ENCODE measurements around the gene SERTAD4.

Gene SERTAD4

DNA sequence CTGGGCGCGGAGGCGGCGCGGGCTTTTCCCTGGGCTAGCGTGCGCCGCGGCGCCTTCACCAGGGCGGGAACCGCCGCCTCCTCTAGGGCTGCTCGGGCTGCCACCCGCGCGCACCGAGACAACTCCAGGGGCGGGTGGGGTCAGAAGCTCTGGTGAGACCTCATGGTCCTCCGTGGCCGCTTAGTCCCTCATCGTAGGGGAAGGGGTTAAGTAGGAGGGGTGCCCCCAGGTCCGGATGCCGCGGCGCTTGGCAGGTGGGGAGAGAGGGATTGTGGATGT, 559 bp downstream of the SERTAD4 start:
- DNase-seq (ENCODE audit: low read depth): no peak

DNA sequence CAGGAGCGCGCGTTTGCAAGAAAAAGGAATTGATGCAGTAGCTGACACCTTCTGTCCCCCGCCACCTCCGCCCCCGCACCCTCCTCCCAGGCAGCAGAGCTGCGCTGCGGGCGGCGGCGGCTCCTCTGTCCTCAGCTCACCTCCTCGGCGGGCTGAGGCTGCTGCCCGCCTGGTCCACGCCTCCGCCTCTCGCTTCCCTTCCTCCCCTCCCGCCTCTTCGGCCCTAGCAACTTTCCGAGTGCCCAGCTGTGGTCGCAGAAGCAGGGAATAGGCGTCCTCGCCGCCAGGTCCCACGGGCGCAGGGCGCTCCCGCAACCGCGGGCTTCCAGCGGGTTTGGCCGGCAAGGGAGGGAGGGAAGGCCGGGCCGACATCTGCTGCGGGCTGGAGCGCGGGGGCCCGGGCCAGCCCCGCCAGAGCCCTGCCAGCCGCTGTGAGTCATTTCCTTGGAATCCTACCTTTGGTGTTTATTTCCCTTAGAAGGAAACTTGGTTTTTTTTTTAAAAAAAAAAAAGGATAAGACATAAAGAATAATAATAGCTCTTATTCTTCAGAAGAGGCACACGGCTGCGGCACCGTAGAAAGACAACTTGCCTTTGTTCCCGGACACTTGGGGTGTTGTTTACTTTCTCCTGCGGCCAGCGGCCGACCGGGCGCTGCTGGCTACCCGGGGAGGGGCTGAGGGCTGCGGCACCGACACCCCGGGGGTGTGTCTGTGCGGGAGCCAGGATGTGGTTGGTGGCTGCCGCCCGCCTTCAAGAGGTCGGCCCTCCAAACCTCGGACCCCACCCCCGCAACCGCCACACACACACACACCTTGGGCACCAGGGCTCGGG, 1.1 kb downstream of the SERTAD4 start:
- no peak for DNase-seq (ENCODE audit: low read depth)

DNA sequence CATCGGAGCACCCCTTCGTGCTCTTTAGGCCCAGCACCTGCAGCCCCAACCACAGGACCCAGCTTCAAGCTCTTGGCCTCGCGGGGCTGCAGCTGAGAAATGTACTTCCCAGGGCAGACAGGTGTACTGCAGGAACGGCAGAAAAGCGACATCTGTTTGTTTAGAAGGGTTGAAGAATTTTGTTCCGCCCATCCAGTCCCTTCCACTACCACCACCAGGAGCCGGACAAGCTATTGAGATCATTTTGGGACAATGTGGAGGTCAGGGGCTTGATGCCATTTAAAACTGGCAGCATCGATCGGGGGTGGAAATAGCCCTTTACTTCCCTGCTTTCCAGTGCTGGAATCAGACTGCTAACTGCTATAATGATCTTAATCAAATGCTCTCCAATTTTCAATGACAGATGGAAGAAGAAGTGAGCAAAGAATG, 1.7 kb downstream of the SERTAD4 start:
- no peak for DNase-seq (ENCODE audit: low read depth)

DNA sequence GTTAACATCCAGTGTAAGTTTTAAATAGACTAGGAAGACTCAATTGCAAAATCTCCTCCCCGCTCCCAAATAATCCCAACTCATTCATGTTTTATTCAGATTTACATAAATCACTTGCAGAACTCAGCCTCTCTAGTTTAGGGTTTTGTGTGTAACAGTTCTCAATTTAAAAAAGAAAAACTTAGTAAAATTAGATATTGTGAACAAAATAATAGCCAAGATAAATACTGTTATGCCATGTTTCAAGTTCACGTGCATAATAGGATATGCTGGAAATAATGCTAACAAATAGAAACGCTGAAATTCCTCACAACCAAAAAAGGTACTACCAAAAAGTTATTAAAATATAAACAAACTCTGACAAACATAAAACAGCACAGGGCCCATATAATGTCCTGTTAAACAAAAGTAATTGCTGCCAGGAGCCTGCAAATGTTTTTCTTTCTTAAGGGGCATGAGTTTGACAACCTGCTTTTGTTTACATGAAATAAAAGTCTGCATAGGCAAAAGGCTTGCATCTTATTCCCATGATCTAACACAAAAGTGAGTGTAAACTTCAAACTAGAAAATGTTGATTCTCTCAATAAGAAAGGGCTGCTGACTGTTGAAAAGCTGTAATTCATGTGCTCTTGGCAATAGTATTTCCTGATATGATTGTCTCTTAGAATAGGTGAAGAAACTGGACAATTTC, 2.9 kb downstream of the SERTAD4 start:
- no peak for DNase-seq (ENCODE audit: low read depth)

DNA sequence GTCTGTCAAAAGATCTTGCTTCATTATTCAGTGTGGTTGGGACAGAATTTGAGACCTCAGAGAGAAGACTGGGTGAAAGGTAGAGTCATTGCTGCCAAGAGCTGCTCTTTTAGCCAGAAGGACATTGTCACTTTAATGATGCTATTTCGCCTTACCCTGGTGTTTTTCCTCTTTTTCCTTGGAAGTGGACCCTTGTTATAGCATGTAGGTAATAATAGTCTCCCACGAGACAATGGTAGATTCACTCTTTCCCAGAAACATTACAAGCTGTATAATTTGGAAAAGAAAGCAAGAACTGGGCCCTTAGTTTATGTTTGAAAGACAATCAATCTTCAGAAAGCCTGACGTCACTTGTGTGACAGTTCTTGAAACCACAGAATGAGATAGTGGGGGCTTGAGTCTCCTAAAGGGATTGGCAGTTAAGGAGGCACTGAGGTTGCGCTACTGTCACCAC, 3.8 kb downstream of the SERTAD4 start:
- DNase-seq (ENCODE audit: low read depth): no peak

DNA sequence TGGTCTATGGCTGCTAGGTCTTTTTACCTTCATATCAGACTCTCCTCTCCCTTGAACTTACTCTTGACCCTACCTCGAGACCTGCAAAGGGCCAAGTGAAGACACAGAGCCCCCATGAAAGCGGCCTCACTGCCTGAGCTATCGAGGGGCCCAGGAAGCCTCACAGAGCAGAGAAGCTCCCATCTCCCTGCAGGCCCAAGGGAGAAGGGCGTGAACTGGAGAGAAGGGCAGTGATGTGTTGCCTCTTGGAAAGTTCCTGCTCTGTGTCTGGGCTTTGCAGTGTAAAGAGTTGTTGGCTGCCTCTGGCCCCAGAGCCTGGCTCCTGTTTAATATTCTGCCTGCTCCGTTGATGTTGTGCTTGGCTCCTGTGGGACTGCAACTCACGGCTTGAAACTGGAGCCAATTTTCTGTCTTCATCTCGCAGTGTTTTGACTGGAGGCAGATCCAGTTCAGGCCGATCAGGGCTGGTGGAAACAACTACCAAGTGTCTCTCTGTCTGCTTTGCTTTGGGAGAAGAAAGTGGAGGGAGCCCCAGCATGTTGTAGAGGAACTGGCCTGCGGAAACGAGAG, 4.3 kb downstream of the SERTAD4 start:
- DNase-seq (ENCODE audit: low read depth): no peak

DNA sequence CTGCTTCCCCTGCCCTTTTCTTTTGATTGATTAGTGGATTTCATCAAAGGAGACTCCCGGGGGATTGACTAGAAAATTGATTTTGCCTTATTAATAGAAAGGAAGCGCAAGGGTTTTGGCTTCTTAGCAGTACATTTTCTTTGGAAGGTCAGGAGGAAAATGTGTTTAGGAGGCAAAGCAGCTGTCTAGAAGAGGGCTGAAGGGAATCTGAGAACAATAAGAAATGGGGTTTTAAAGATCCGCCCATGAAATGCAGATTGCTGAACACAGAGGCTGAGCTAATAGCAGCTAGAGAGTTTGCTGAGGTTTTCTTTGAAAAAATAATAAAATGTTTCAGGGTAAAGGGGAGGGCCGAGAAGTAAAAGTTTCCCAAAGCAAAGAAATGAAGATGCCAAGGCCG, 4.9 kb downstream of the SERTAD4 start:
- DNase-seq (ENCODE audit: low read depth): no peak

DNA sequence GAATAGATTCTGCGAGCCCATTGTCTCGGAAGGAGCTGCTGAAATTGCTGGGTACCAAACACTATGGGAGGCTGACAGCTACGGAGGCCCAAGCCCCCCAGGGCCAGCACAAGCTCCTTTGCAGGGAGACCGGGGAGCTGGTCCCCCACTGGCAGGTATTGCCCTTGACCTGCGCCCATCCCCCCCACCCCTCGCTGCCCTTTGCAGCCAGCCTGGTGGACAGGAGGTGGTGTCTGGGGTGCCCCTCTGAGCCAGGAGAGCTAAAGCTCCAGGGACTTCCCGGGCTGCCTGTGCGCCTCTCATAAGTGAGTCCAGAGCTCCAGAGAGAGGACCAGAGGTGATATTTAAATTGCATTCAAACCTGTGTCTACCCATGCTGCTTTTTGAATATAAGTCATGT, 5.4 kb downstream of the SERTAD4 start:
- DNase-seq (ENCODE audit: low read depth): no peak

DNA sequence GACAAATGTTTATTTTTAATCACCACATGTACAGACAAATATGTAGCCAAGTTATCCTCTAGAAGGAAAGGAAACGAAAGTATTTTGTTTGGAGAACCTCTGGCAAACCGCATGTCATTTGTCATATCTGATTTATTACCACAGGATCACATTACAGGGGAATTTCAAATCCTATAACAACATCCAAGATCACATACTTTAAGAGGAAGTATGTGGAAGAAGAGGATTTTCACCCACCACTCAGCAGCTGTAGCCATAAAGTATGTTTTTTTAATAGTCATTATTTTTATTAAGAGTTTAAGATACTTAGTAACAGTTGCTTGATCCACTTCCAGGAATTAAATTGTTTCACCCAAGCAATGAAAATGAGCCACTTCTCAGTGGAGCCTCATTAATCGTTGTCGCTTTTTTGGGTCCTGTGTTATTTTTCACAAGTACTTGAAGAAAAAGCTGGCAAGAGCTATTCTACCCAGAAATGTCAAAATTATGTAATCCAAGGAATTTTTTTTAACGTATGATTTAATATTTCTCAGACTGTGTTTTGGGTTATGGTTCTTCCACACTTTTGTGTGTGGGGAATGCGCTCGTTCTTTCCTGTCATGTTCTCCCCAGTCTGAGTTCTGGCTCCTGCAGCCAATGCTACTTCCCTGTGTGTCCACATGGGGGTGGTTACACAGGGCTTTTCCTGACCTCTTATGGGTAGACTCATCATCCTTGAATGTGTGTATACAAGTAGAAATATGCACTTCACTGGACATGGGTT, 6.9 kb downstream of the SERTAD4 start:
- DNase-seq (ENCODE audit: low read depth): no peak

DNA sequence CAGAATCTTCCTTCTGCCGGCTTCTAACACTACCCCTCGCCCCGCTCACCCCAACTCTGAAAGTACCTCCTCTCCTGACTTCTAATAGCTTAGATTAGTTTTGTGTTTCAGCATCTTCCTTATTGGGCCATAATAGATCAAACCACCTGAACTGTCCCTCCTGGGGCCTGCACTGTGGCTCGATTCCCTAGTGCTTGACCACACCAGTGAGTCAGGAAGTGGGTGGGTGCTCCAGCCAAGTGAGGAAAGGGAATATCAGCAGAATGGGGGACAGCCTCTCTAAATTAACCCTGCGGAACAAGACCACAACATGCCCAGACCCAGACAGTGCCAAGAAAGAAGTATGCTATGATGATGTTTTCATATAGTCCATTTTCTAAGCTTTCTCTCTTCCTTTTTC, 8.5 kb downstream of the SERTAD4 start:
- no peak for DNase-seq (ENCODE audit: low read depth)

DNA sequence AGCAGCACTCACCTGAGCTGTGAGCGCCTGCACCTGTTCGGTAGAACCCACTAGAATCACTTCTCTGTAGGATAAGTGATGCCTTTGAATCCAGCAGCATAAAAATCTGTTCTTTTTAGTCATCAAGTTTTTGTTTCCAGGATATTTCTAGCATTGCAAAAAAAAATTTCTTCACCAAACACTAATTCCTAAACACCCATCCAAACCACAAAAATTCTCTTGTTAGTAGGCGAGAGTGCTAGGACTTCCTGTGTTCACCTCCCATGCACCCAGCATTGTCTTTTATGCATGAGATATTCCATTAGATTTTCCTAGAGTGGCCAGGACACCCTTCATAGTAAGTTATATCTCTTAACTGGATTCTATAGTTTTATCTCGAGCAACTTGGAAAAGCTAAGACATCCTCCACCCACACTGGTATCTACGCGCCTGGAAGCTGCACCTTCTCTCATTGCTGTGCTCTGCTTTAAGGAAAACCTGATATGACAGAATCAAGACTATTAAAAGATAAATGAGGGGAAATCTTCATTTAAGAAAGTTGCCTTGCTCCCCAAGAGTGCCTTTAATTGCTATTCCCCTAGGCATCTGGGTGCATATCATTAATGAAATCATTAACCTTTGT, 12.3 kb downstream of the SERTAD4 start:
- DNase-seq (ENCODE audit: low read depth): no peak

DNA sequence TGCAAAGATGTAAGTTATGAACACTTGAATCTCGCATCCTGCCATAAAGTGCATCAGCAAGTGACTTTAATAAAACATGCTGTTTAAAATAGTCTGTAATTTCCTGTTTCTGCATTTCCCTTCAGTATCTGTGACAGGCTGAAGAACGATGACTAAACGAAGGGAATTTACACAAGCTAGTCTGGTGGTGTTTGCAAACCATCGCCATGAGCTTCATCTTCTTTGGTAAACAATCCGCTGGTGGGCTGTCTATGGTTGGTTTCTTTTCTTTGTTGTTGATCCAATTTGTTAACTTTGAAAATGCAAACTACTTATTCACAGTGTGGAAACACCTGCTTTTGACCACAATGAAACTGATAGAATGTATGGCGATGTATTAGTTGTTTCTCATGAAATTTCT, 13.9 kb downstream of the SERTAD4 start:
- DNase-seq (ENCODE audit: low read depth): no peak

DNA sequence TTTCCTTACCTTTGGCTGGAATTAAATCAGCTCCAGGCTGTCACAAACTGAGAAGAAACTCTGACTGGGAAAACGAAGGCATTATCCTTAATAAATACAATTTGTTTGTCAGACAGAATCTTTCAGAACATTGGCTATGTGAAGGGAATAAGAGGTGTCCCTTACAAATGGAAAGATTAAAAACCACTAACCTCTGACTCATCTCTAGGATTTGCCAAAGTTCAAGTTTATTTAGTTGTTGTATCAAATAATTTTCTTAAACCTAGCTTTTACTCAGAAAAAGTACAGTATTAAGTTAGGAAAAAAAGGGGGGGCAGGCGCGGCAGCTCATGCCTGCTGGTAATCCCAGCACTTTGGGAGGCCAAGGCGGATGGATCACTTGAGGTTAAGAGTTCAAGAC, 15.7 kb downstream of the SERTAD4 start:
- DNase-seq (ENCODE audit: low read depth): no peak

DNA sequence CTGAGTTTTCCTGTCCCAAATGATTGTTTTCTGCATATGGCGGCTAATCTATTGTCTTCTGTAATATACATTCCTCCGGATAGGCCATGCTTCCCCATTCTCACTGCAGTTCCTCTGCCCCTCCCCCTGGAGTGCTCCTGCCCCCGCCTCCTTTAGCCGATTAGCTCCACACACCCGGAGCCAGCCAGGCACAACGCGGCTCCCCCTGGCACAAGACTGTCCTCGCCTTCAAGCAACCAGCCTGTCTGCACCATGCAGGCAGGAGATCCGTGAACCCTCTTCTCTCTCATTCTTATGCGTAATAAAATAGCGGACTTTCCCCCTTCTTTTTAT, 18.0 kb downstream of the SERTAD4 start:
- no peak for DNase-seq (ENCODE audit: low read depth)

DNA sequence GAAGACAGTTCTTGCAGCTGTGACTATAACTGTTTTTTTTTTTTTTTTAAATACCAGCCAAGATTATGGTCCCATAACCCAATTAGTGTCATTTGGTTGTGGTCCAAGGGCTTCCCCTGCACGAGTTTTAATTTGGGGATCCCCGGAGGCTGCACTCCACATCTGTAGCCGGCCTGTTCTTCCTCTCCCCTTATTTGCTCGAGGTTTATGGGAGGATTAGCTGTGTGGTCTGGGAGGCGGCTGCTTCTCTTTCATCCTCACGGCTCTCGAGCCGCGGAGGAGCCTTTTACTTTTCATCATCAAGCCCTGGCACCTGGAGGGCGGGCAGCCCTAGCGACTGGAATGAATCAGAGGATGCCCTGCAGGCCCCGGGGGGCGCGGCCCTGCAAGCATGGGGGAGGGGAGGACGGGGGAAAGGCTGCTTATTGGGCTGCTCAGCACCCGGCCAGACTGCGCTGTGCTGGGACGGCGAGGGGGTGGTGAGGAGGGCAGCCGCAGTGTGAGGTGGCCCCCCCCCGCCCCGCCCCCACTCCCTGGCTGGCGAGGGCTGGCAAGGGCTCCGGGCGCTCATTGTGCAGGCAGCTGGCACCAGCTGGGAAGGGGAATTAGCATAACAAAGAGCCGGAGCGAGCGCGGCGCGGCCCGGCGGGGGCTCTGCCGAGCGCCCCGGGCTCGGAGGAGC, 18.5 kb downstream of the SERTAD4 start:
- no peak for DNase-seq (ENCODE audit: low read depth)

DNA sequence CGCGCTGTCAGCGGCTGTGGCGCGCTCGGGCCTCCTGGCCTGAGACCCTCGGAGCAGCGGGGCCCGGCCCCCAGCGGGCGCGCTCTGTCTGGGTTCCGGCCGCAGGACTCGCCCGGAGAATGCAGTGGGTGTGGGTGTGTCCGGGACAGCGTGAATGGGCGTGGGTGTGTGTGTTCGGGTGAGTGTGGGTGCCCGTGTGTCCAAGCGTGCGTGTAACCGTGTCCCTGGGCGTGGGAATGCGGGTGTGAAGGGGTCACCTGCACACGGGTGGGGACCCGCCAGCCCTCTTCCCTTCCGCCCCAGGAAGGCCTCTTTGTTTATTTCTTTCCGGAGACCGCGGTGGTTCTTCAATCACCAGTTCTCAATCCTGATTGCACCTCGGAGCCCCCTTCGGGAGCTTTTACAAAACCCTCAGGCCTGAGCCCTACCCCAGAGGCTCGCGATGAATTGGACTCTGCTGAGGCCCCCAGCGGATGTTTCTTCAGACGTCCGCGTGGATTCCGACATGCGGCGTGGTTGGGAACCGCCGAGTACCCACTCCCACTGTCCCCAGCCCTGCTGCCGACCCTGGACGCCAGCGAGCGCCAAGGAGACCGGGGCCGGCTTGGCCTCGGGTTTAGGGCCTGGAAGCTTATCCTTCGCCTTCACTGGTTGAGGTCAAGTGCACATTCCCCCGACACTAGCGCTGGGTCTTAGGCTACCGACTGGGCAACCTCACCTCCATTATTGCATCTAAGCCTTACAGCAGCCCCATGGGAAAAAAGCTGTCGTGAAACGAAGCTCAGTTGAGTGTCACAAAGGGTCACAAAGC, 19.3 kb downstream of the SERTAD4 start:
- no peak for DNase-seq (ENCODE audit: low read depth)

DNA sequence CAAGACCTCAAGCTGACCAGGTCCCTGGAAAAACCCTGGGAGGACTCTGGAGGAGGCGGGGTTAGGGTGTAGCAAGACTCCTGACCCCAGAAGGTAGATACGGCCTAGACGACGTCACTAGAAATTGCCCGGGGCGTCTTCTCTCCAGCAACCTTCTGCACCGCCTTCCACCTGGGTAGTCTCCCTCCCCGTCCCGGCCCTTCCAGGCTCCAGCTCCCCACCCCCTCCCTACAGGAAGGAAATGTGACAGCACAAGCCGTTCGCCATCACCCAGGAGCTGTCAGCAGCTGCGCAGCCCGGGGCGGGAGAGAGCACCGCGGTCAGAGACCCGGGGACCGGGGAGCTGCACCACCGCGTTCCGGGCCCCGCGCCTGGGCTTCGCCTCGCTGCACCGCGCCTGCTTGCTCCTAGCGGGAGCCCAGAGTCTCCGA, 20.0 kb downstream of the SERTAD4 start:
- DNase-seq (ENCODE audit: low read depth): no peak

DNA sequence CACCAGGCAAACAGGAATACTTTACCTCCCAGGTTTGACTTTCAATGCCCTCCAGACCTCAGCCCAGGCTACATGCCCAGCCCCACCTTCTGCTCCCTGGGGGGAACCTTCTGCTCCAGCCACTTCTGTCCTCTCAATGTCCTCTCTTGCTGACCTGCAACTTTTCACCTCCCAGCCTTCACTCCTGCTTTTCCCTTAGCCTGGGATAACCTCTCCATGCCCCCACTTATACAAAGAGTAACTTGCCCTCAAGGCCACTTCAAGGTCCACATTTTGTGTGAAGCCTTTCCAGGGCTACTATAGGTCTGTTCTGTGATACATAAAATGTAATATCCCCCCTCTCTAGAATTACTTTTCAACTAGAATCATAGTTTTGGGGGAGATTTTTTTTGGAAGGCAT, 21.7 kb downstream of the SERTAD4 start:
- no peak for DNase-seq (ENCODE audit: low read depth)

DNA sequence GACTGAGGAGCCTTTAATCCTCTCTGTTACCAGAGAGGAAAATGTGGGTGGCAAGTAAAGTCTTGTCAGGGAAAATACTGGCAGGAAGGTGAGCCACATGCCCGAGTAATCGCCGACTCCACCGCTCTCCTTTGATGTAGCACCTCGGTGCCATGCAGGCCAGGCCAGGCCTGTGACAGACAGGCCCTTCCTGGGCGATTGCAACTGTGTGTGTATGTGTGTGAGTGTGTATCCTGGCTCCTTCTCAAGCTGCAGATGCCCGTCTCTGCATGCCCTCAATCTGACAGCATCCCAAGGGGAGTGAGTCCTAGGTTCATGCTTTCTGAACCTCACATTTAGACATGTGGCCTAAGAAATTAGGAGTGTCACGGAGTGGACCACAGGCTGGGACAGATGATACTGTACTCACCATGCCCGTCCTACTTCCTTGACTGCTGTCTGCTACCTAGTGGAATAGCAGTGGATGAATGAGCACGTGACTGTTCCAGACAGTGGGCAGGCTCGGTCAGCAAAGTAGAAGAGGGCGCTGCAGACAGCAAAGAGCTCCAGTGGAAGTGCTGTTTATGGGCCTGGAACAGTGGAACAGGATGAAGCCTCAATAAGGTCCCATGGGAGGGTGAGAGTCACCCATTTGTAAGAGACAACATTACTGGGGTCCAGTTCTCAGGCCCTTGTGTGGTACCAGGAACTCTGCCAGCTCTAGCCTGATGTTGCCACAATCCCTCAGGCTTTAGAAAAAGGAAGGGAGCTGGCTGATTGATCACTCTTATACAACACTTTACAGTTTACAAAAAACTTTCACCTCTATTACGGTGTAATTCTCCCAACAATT, 25.3 kb downstream of the SERTAD4 start:
- DNase-seq (ENCODE audit: low read depth): no peak

DNA sequence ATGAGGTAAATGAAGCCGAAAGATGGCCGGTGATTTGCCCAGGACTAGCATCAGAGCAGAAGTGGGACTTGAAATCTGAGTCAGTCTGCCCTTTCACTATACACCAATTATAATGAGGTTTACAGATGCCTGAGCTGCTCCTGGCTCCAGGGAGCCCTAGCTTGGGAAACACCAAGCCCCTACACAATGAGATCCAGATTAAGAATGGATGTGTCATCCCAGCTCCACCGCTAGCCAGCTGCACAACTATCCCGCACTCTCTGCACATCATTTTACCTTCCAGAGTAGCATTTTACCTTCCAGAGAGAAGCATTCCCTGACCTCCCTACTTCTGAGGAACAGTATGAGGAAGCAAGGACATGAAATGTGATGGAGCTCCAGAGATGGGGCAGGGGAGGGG, 27.0 kb downstream of the SERTAD4 start:
- DNase-seq (ENCODE audit: low read depth): no peak

All from stimulated activated CD8-positive, alpha-beta memory T cell treated with anti-CD3 and anti-CD28 coated beads, Interleukin-15, amount 100 ng/mL, for 24 hours (primary cell).